Measurements from ENCODE around the gene COL9A3. TPM values are rescaled to one million over a fixed set of nuclear protein-coding genes. Genes with fewer than 3 reads are reported as not detected.

COL9A3 gene
- polyA plus RNA-seq, 4 donors = 17.6 to 29.2 (median 24.0) TPM

GRCh38 chr20:62778058-62778457 is 38.8 kb upstream of the COL9A3 start:
- no peak for DNase-seq (ENCODE audit: low read depth in 4 of 4, low spot score in 3 of 4)

GRCh38 chr20:62778601-62779416 is 38.0 kb upstream of the COL9A3 start:
- no peak for DNase-seq (ENCODE audit: low read depth in 4 of 4, low spot score in 3 of 4)

- no peak for DNase-seq (ENCODE audit: low read depth in 4 of 4, low spot score in 3 of 4)
Observed at GRCh38 chr20:62779417-62779685, 37.5 kb upstream of the COL9A3 start.

GRCh38 chr20:62780204-62780603 is 36.6 kb upstream of the COL9A3 start:
- no peak for DNase-seq (ENCODE audit: low read depth in 4 of 4, low spot score in 3 of 4)

- no peak for DNase-seq (ENCODE audit: low read depth in 4 of 4, low spot score in 3 of 4)
Observed at GRCh38 chr20:62780696-62781095, 36.2 kb upstream of the COL9A3 start.

GRCh38 chr20:62782149-62782892 is 34.5 kb upstream of the COL9A3 start:
- no peak for DNase-seq (ENCODE audit: low read depth in 4 of 4, low spot score in 3 of 4)

- no peak for DNase-seq (ENCODE audit: low read depth in 4 of 4, low spot score in 3 of 4)
Observed at GRCh38 chr20:62782893-62783278, 34.0 kb upstream of the COL9A3 start.

- no peak for DNase-seq (ENCODE audit: low read depth in 4 of 4, low spot score in 3 of 4)
Observed at GRCh38 chr20:62784497-62784896, 32.4 kb upstream of the COL9A3 start.

- DNase-seq (ENCODE audit: low read depth in 4 of 4, low spot score in 3 of 4) = no peak
Observed at GRCh38 chr20:62785393-62785792, 31.5 kb upstream of the COL9A3 start.

GRCh38 chr20:62786157-62786556 is 30.7 kb upstream of the COL9A3 start:
- DNase-seq (ENCODE audit: low read depth in 4 of 4, low spot score in 3 of 4) = peak in 1 of 4 donors; percentile 38

- no peak for DNase-seq (ENCODE audit: low read depth in 4 of 4, low spot score in 3 of 4)
Observed at GRCh38 chr20:62787321-62787720, 29.5 kb upstream of the COL9A3 start.

- DNase-seq (ENCODE audit: low read depth in 4 of 4, low spot score in 3 of 4) = no peak
Observed at GRCh38 chr20:62787866-62788265, 29.0 kb upstream of the COL9A3 start.

GRCh38 chr20:62788607-62789006 is 28.2 kb upstream of the COL9A3 start:
- no peak for DNase-seq (ENCODE audit: low read depth in 4 of 4, low spot score in 3 of 4)

- DNase-seq (ENCODE audit: low read depth in 4 of 4, low spot score in 3 of 4) = no peak
Observed at GRCh38 chr20:62790075-62790474, 26.8 kb upstream of the COL9A3 start.

- peak in 3 of 4 donors; percentile 82 to 86 (median 83) for DNase-seq (ENCODE audit: low read depth in 4 of 4, low spot score in 3 of 4)
Observed at GRCh38 chr20:62791301-62792181, 25.3 kb upstream of the COL9A3 start.

GRCh38 chr20:62792182-62792939 is 24.5 kb upstream of the COL9A3 start:
- DNase-seq (ENCODE audit: low read depth in 4 of 4, low spot score in 3 of 4) = no peak

GRCh38 chr20:62792940-62793756 is 23.7 kb upstream of the COL9A3 start:
- no peak for DNase-seq (ENCODE audit: low read depth in 4 of 4, low spot score in 3 of 4)

GRCh38 chr20:62793757-62794006 is 23.2 kb upstream of the COL9A3 start:
- no peak for DNase-seq (ENCODE audit: low read depth in 4 of 4, low spot score in 3 of 4)

GRCh38 chr20:62794007-62794724 is 22.7 kb upstream of the COL9A3 start:
- peak; percentile 85 to 93 (median 90) for DNase-seq (ENCODE audit: low read depth in 4 of 4, low spot score in 3 of 4)

Data from right renal pelvis (tissue), 4 donors.